ENCODE results near the gene IL9. TPM values are rescaled to one million over a fixed set of nuclear protein-coding genes. Genes with fewer than 3 reads are reported as not detected.

The IL9 gene
- total and polyA plus RNA-seq, 2 of the 13 experiments (the other 11 are each of a cell fraction or from before 2014, with no cell fraction given): not detected

DNA sequence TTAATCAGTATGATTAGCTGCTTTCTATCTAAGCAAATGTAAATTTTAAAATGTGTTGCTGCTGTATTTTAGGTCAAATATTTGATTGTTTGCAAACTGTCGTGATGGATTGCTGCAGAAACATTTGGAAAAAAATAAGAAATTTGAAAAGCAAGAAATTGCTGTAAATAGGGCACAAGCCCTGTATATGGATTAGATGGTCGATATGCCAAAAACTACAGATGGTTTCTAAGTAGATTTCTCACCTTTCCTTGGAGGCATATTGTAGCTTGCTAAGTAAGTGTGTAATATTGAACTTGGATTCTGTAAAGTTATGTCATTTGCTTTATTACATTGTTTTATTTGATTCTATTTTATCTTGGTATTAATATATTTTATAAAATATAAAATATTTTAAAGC is 46.1 kb upstream of the IL9 start:
- Histone ChIP-seq H3K79me2 (ENCODE audit: insufficient read depth, low read length) (no peaks in the 10 kb centered on the region), H3K27ac (ENCODE audit: extremely low read length, insufficient read depth, low read length) (no peak overlapping the region), H3K4me3 (replicated peaks in 1 of 3; ENCODE audit: insufficient read depth in 1 of 3, low read depth in 2 of 3, low read length in 3 of 3) (no peak overlapping the region), H3K4me2 (ENCODE audit: low read depth, low read length) (no peak overlapping the region), H3K27me3 (ENCODE audit: control insufficient read depth in 1 of 2, insufficient read depth in 2 of 2, low read length in 2 of 2) (no peaks in the 10 kb centered on the region), H3K9ac (ENCODE audit: insufficient read depth, low read depth, low read length) (no peak overlapping the region), H3K36me3 (replicated peaks in 1 of 2; ENCODE audit: control insufficient read depth in 1 of 2, insufficient read depth in 2 of 2, low read length in 2 of 2) (peaks cover 5 to 26% of the 10 kb centered on the region in 2 experiments; a peak in 3 of 5 replicates), H2AFZ (ENCODE audit: low read length) (no peak overlapping the region), H3K4me1 (ENCODE audit: insufficient read depth, low read length) (peaks cover 13% of the 10 kb centered on the region), H4K20me1 (ENCODE audit: insufficient read depth, low read length) (no peaks in the 10 kb centered on the region), H3K9me3 (ENCODE audit: low read length) (no peaks in the 10 kb centered on the region)
- FAIRE-seq: no peak
- POLR2A ChIA-PET: no interaction called here
- 93% methylated on average over 2 of the region's 2 CpGs for WGBS (ENCODE audit: low lambda C conversion rate)
- in situ Hi-C loops (cut with HindIII; ENCODE audit: extremely low pct_ligation_motif_present, low pct_unique_long_range_greater_than_20kb) (loop anchor here (5.0 kb wide), 1 partner anchor 121 kb away; no protein-coding TSS in a partner anchor), intact Hi-C loops (cut with micrococcal nuclease; ENCODE audit: unreplicated experiment) (no loop called here)
- no TSS peak for BruUV-seq (replicated peaks)
- TF ChIP-seq POLR2AphosphoS5 (IDR thresholded peaks at IDR 0.05; ENCODE audit: low read depth, low read length): no peak
- no peak for TF ChIP-seq HMGXB3 (CRISPR knock-in tag; IDR thresholded peaks at IDR 0.05; ENCODE audit: borderline replicate concordance)
- TF ChIP-seq TEF (CRISPR knock-in tag; IDR thresholded peaks at IDR 0.05): no peak
- DNase-seq (ENCODE audit: low spot score): no peak
- CTCF ChIA-PET (ENCODE audit: low intra/inter-chr PET ratio, low total read pairs): no interaction called here
- ATAC-seq: no peak
